HepG2 (cell line): Measurements from ENCODE around the gene PUDP. TPM values are rescaled to one million over a fixed set of nuclear protein-coding genes. Genes with fewer than 3 reads are reported as not detected.

Experiments
- ATAC-seq: fragments of 200-7000 bp; cut with Tn5 transposase; 3 replicates; pipeline ENCODE4 v1.9.1; 2020; ENCODE audit warnings: mild to moderate bottlenecking, moderate library complexity
- BruUV-seq: library from RNA; stranded (reverse); fragments of 400-500 nt; replicated peaks from 2 replicates; lab custom pipeline; 2021; lab: Mats Ljungman, UMichigan
- CTCF ChIA-PET: fragments of 300-600 bp; formaldehyde crosslinking; extraction: SDS; loops from one replicate; lab custom pipeline; 2021; ENCODE audit warnings: low total read pairs, inconsistent platforms, low intra/inter-chr PET ratio; lab: Yijun Ruan, JAX
- POLR2A ChIA-PET: fragments of 350-600 bp; sonication (Branson Sonifier 250); formaldehyde crosslinking; loops from one replicate; lab custom pipeline; 2020; ENCODE audit warnings: antibody characterized with exemption, inconsistent platforms; lab: Yijun Ruan, JAX
- DNase-seq: peaks from one replicate; pipeline ENCODE4 v3.0.0-alpha.2; 2015; ENCODE audit warnings: low spot score
- FAIRE-seq: peaks from 3 replicates; lab custom pipeline; 2011; peaks lifted over from hg19 to GRCh38; lab: Jason Lieb, UNC
- H2AFZ ChIP-seq: one replicate; pipeline ENCODE4 v1.6.1; 2011; ENCODE audit warnings: low read length, inconsistent platforms
- H3K27ac ChIP-seq: fragments of 300-600 bp; 3 replicates; pipeline ENCODE4 v1.8.0; 2011; ENCODE audit warnings: mixed run types, mild to moderate bottlenecking, mixed read lengths, low read length, inconsistent platforms; ENCODE audit not compliant: insufficient read depth; ENCODE audit errors: extremely low read length
- H3K27me3 ChIP-seq, 2 experiments: fragments of 200-600 bp in 1 of 2; 2 replicates in 1 of 2; 3 replicates in 1 of 2; pipeline versions ENCODE4 v1.6.0 to v1.8.0; 2011; ENCODE audit warnings: low read length in 2 of 2, mild to moderate bottlenecking in 2 of 2, moderate library complexity in 2 of 2, inconsistent platforms in 1 of 2; ENCODE audit not compliant: insufficient read depth in 2 of 2, control insufficient read depth in 1 of 2
- H3K36me3 ChIP-seq, 2 experiments: fragments of 200-600 bp in 1 of 2; replicated peaks in 1 of 2; 2 replicates in 1 of 2; 3 replicates in 1 of 2; pipeline versions ENCODE4 v1.5.1 to v1.8.0; 2011; ENCODE audit warnings: low read length in 2 of 2, inconsistent platforms in 1 of 2; ENCODE audit not compliant: insufficient read depth in 2 of 2, control insufficient read depth in 1 of 2
- H3K4me1 ChIP-seq: 2 replicates; pipeline ENCODE4 v1.5.1; 2012; ENCODE audit warnings: low read length, inconsistent platforms; ENCODE audit not compliant: insufficient read depth
- H3K4me2 ChIP-seq: 2 replicates; pipeline ENCODE4 v1.6.0; 2011; ENCODE audit warnings: low read depth, low read length, inconsistent platforms
- H3K4me3 ChIP-seq, 3 experiments: fragments of 200-600 bp in 1 of 3; sonication (generic), shearing (Covaris generic) in 1 of 3; replicated peaks in 1 of 3; 2 replicates each; pipeline ENCODE4 v1.5.1; 2011 to 2016; ENCODE audit warnings: low read length in 3 of 3, inconsistent platforms in 2 of 3, low read depth in 2 of 3, mild to moderate bottlenecking in 2 of 3, control low read depth in 1 of 3, mixed read lengths in 1 of 3; ENCODE audit not compliant: insufficient read depth in 1 of 3
- H3K79me2 ChIP-seq: one replicate; pipeline ENCODE4 v1.6.1; 2011; ENCODE audit warnings: low read length, inconsistent platforms; ENCODE audit not compliant: insufficient read depth
- H3K9ac ChIP-seq: 2 replicates; pipeline ENCODE4 v1.6.0; 2011; ENCODE audit warnings: mild to moderate bottlenecking, low read depth, low read length, inconsistent platforms; ENCODE audit not compliant: insufficient read depth
- H3K9me3 ChIP-seq: 2 replicates; pipeline ENCODE4 v1.5.1; 2012; ENCODE audit warnings: mild to moderate bottlenecking, low read length
- H4K20me1 ChIP-seq: 2 replicates; pipeline ENCODE4 v1.6.0; 2011; ENCODE audit warnings: inconsistent platforms, mild to moderate bottlenecking, low read length, moderate library complexity; ENCODE audit not compliant: insufficient read depth
- ARID4A ChIP-seq: sonication (generic); formaldehyde crosslinking; IDR thresholded peaks from 2 replicates; pipeline ENCODE4 v1.5.0; 2020; ENCODE audit warnings: mild to moderate bottlenecking, missing genetic modification reagents, borderline replicate concordance
- GABPA ChIP-seq, 2 experiments: IDR thresholded peaks; 2 replicates each; pipeline ENCODE4 v1.6.1; 2011 to 2016; ENCODE audit warnings: low read depth in 2 of 2, low read length in 1 of 2, missing biosample characterization in 1 of 2, missing genetic modification characterization in 1 of 2
- MYC ChIP-seq: sonication (generic); formaldehyde crosslinking; IDR thresholded peaks from 2 replicates; pipeline ENCODE4 v1.9.0; 2021; ENCODE audit warnings: missing genetic modification reagents, borderline replicate concordance
- SALL1 ChIP-seq: sonication (generic); formaldehyde crosslinking; IDR thresholded peaks from 2 replicates; pipeline ENCODE4 v1.8.0; 2022; ENCODE audit warnings: mild to moderate bottlenecking, missing genetic modification reagents
- SIX4 ChIP-seq: sonication (generic); formaldehyde crosslinking; IDR thresholded peaks from 2 replicates; pipeline ENCODE4 v1.4.0; 2020; ENCODE audit warnings: missing genetic modification reagents
- STAT6 ChIP-seq: sonication (generic); formaldehyde crosslinking; IDR thresholded peaks from 2 replicates; pipeline ENCODE4 v1.4.0; 2020; ENCODE audit warnings: missing genetic modification reagents, mild to moderate bottlenecking, borderline replicate concordance
- TCF7L2 ChIP-seq: IDR thresholded peaks from 2 replicates; pipeline ENCODE4 v1.6.1; 2011; ENCODE audit warnings: mild to moderate bottlenecking, low read depth, low read length, moderate library complexity
- ZNF501 ChIP-seq: sonication (generic); formaldehyde crosslinking; IDR thresholded peaks from 2 replicates; pipeline ENCODE4 v1.5.1; 2020; ENCODE audit warnings: mild to moderate bottlenecking, moderate library complexity, missing genetic modification reagents
- ZNF674 ChIP-seq: sonication (generic); formaldehyde crosslinking; IDR thresholded peaks from 2 replicates; pipeline ENCODE4 v1.5.0; 2020; ENCODE audit warnings: low read depth, mild to moderate bottlenecking, missing genetic modification reagents
- ZNF737 ChIP-seq: sonication (generic); formaldehyde crosslinking; IDR thresholded peaks from 2 replicates; pipeline ENCODE4 v1.5.0; 2020; ENCODE audit warnings: missing genetic modification reagents, mild to moderate bottlenecking, borderline replicate concordance
- ZSCAN29 ChIP-seq: sonication (generic); formaldehyde crosslinking; conservative IDR thresholded peaks from 2 replicates; pipeline ENCODE4 v1.4.0; 2020; ENCODE audit warnings: mild to moderate bottlenecking, missing genetic modification reagents
- WGBS: methylation state at CpG from one replicate; pipeline ENCODE4 v1.1.6; 2017; ENCODE audit warnings: low lambda C conversion rate; 5-methylcytosine and 5-hydroxymethylcytosine counted together
- in situ Hi-C: cut with HindIII; loops from 2 replicates; pipeline ENCODE4 v1.10.0; 2017; ENCODE audit warnings: low pct_unique_long_range_greater_than_20kb; ENCODE audit not compliant: extremely low pct_ligation_motif_present
- intact Hi-C: fragments of 100-400 bp; cut with micrococcal nuclease; formaldehyde crosslinking; loops from one replicate; pipeline ENCODE4 v1.10.0; 2022; ENCODE audit not compliant: unreplicated experiment
- polyA plus RNA-seq, 8 experiments: library from polyadenylated mRNA; depleted of rRNA in 3 of 8; stranded (reverse) in 7 of 8; unstranded in 1 of 8; fragments of >200 nt; fragmentation: Illumina TruSeq in 4 of 8; extraction: Trizol in 4 of 8; gene quantifications; 2 replicates each; pipeline versions ENCODE4 v1.2.1 to v1.2.3, GENCODE V29; 2011 to 2016; ENCODE audit warnings: low read depth in 4 of 8, missing spikeins in 1 of 8, mixed read lengths in 1 of 8; ENCODE audit not compliant: insufficient read depth in 1 of 8
- total RNA-seq, 5 experiments: library from RNA; depleted of rRNA; stranded (reverse); fragments of >200 nt; fragmentation: Illumina TruSeq; extraction: Trizol; gene quantifications; 2 replicates each; pipeline ENCODE4 v1.2.3, GENCODE V29; 2016; ENCODE audit warnings: low read depth in 1 of 5

The PUDP gene
- total and polyA plus RNA-seq, 2 of the 13 experiments (the other 11 are each of a cell fraction or from before 2014, with no cell fraction given) = 7.5 to 23.5 TPM

GRCh38 chrX:7168371-7168770 is 20.4 kb upstream of the PUDP start:
- Histone ChIP-seq H4K20me1 (no peaks in the 10 kb centered on the region), H3K4me3 (no peak overlapping the region), H3K4me2 (no peak overlapping the region), H3K79me2 (no peaks in the 10 kb centered on the region), H3K9me3 (no peaks in the 10 kb centered on the region), H3K36me3 (no peaks in the 10 kb centered on the region), H3K27me3 (no peaks in the 10 kb centered on the region), H3K27ac (no peak overlapping the region), H3K4me1 (no peaks in the 10 kb centered on the region), H2AFZ (no peak overlapping the region), H3K9ac (no peak overlapping the region)
- DNase-seq (no peak), ATAC-seq (no peak), FAIRE-seq (no peak)
- POLR2A ChIA-PET = no interaction called here
- BruUV-seq = no TSS peak
- intact Hi-C loops (no loop called here), in situ Hi-C loops (no loop called here)
- TF ChIP-seq ZNF501 (CRISPR knock-in tag) (no peak), SIX4 (CRISPR knock-in tag) (no peak)
- CTCF ChIA-PET = no interaction called here
- no CpG with 5 or more reads among the region's 1 CpG for WGBS

GRCh38 chrX:7164174-7164573 is 16.2 kb upstream of the PUDP start:
- ATAC-seq = no peak
- no peak for TF ChIP-seq SALL1
- TF ChIP-seq ARID4A (CRISPR knock-in tag) = no peak
- TF ChIP-seq ZNF674 (CRISPR knock-in tag) = no peak
- TF ChIP-seq TCF7L2 = no peak
- no peak for TF ChIP-seq STAT6 (CRISPR knock-in tag)
- no peak for TF ChIP-seq ZNF737
- no peak for TF ChIP-seq MYC (CRISPR knock-in tag)
- no peak for TF ChIP-seq ZSCAN29 (CRISPR knock-in tag)
- no peak for TF ChIP-seq GABPA (IDR thresholded peaks at IDR 0.05; ENCODE audit: low read depth, low read length)
- no peak for TF ChIP-seq GABPA (CRISPR knock-in tag; IDR thresholded peaks at IDR 0.05; ENCODE audit: low read depth)
- H2AFZ ChIP-seq = no peak overlapping the region
- 84% methylated on average over 3 of the region's 3 CpGs for WGBS
- no peaks in the 10 kb centered on the region for H3K79me2 ChIP-seq
- no peaks in the 10 kb centered on the region for H4K20me1 ChIP-seq
- H3K36me3 ChIP-seq = no peaks in the 10 kb centered on the region
- no peak overlapping the region for H3K4me3 ChIP-seq
- H3K4me2 ChIP-seq = no peak overlapping the region
- in situ Hi-C loops = no loop called here
- intact Hi-C loops = no loop called here
- no peak for DNase-seq
- ChIA-PET POLR2A (no interaction called here), CTCF (no interaction called here)
- H3K4me1 ChIP-seq = peaks cover 10% of the 10 kb centered on the region
- FAIRE-seq = no peak
- no TSS peak for BruUV-seq
- no peak overlapping the region for H3K27ac ChIP-seq
- H3K9me3 ChIP-seq = no peaks in the 10 kb centered on the region
- no peak overlapping the region for H3K9ac ChIP-seq
- no peaks in the 10 kb centered on the region for H3K27me3 ChIP-seq
